Liver (tissue), 3 donors: ENCODE data around the gene TULP4.

Experiments
- ATF3 ChIP-seq: IDR thresholded peaks from 2 replicates; pipeline ENCODE4 v1.6.1; 2016; ENCODE audit warnings: antibody characterized with exemption
- CTCF ChIP-seq: fragments of 150-350 bp; IDR thresholded peaks from 2 replicates; pipeline ENCODE4 v1.5.1; 2017; ENCODE audit warnings: improper control_type of control experiment, low read depth, low read length; ENCODE audit not compliant: missing input control
- EGR1 ChIP-seq, 2 donors: IDR thresholded peaks; 2 replicates each; pipeline ENCODE4 v1.6.1; 2016 to 2018; ENCODE audit warnings: antibody characterized with exemption in 2 of 2, low read depth in 2 of 2
- FOXA2 ChIP-seq: IDR thresholded peaks from 2 replicates; pipeline ENCODE4 v1.6.1; 2016; ENCODE audit warnings: antibody characterized with exemption
- GABPA ChIP-seq, 2 donors: IDR thresholded peaks in 1 of 2; conservative IDR thresholded peaks in 1 of 2; 2 replicates each; pipeline ENCODE4 v1.6.1; 2016; ENCODE audit warnings: antibody characterized with exemption in 2 of 2, mild to moderate bottlenecking in 1 of 2, moderate library complexity in 1 of 2
- HNF4G ChIP-seq: IDR thresholded peaks from 2 replicates; pipeline ENCODE4 v1.6.1; 2016; ENCODE audit warnings: antibody characterized with exemption
- JUND ChIP-seq, 2 donors: IDR thresholded peaks; 2 replicates each; pipeline ENCODE4 v1.6.1; 2016; ENCODE audit warnings: antibody characterized with exemption in 2 of 2
- MAX ChIP-seq: IDR thresholded peaks from 2 replicates; pipeline ENCODE4 v1.6.1; 2016; ENCODE audit warnings: antibody characterized with exemption
- RAD21 ChIP-seq, 2 donors: IDR thresholded peaks; 2 replicates each; pipeline ENCODE4 v1.6.1; 2016; ENCODE audit warnings: antibody characterized with exemption in 2 of 2, mild to moderate bottlenecking in 2 of 2
- REST ChIP-seq: IDR thresholded peaks from 2 replicates; pipeline ENCODE4 v1.6.1; 2016; ENCODE audit warnings: antibody characterized with exemption, mild to moderate bottlenecking
- RXRA ChIP-seq, 2 donors: IDR thresholded peaks; 2 replicates each; pipeline ENCODE4 v1.6.1; 2017 to 2018; ENCODE audit warnings: antibody characterized with exemption in 2 of 2, mild to moderate bottlenecking in 1 of 2
- SP1 ChIP-seq: IDR thresholded peaks from 2 replicates; pipeline ENCODE4 v1.6.1; 2018; ENCODE audit warnings: antibody characterized with exemption, mild to moderate bottlenecking
- TAF1 ChIP-seq: conservative IDR thresholded peaks from 2 replicates; pipeline ENCODE4 v1.6.1; 2016; ENCODE audit warnings: antibody characterized with exemption, mild to moderate bottlenecking
- YY1 ChIP-seq: IDR thresholded peaks from 2 replicates; pipeline ENCODE4 v1.6.1; 2016; ENCODE audit warnings: antibody characterized with exemption, mild to moderate bottlenecking
- donor health status: healthy.
- donor health status: healthy.

- TF ChIP-seq RXRA (IDR thresholded peaks at IDR 0.05) (no peak), YY1 (no peak), CTCF (no peak), EGR1 (IDR thresholded peaks at IDR 0.05; ENCODE audit: low read depth in 2 of 2) (no peak), REST (no peak), MAX (no peak), JUND (IDR thresholded peaks at IDR 0.05) (no peak), GABPA (IDR thresholded peaks at IDR 0.05 in 1 of 2, conservative IDR thresholded peaks at IDR 0.05 in 1 of 2) (no peak), ATF3 (no peak), TAF1 (no peak), RAD21 (IDR thresholded peaks at IDR 0.05) (no peak), FOXA2 (no peak), SP1 (no peak), HNF4G (no peak)
Measured at GRCh38 chr6:158290040-158290439, 22.2 kb upstream of the TULP4 start.
